Left lung (tissue), 10 donors: ENCODE data around the gene LRRK1. TPM values are rescaled to one million over a fixed set of nuclear protein-coding genes. Genes with fewer than 3 reads are reported as not detected.

Experiments
- ATAC-seq: fragments of 200-7000 bp; cut with Tn5 transposase; one replicate; pipeline ENCODE4 v1.9.1; 2020; ENCODE audit warnings: moderate library complexity
- DNase-seq, 4 donors: peaks; one replicate each; pipeline ENCODE4 v3.0.0-alpha.2; 2013 to 2020
- H3K27ac ChIP-seq, 2 donors: fragments of 200-600 bp; sonication (generic) in 1 of 2; one replicate each; pipeline versions ENCODE4 v1.5.0 to v1.8.0; 2020 to 2021
- H3K27me3 ChIP-seq, 2 donors: fragments of 200-600 bp; sonication (generic) in 1 of 2; one replicate each; pipeline versions ENCODE4 v1.5.0 to v1.8.0; 2020 to 2021
- H3K36me3 ChIP-seq, 2 donors: fragments of 200-600 bp; sonication (generic) in 1 of 2; one replicate each; pipeline versions ENCODE4 v1.5.0 to v1.8.0; 2020 to 2021
- H3K4me1 ChIP-seq, 2 donors: fragments of 200-600 bp; one replicate each; pipeline ENCODE4 v1.8.0; 2021
- H3K4me3 ChIP-seq, 2 donors: fragments of 200-600 bp; sonication (generic) in 1 of 2; one replicate each; pipeline versions ENCODE4 v1.5.0 to v1.8.0; 2020 to 2021; ENCODE audit warnings: mild to moderate bottlenecking in 1 of 2
- H3K9me3 ChIP-seq, 2 donors: fragments of 200-600 bp; sonication (generic) in 1 of 2; one replicate each; pipeline versions ENCODE4 v1.5.0 to v1.8.0; 2020 to 2021
- CTCF ChIP-seq, 2 donors: fragments of 200-600 bp; sonication (generic) in 1 of 2; IDR thresholded peaks; one replicate each; pipeline versions ENCODE4 v1.5.0 to v1.8.0; 2021; ENCODE audit warnings: antibody characterized with exemption in 2 of 2
- intact Hi-C, 2 donors: fragments of 100-400 bp; cut with DNase I; formaldehyde crosslinking; loops; one replicate each; pipeline versions ENCODE4 v1.11.2 to v1.14.2; 2022
- polyA plus RNA-seq, 6 donors: library from polyadenylated mRNA; unstranded; fragments of 120-200 nt; gene quantifications; one replicate each; pipeline ENCODE4 v1.2.1, GENCODE V29; 2013; ENCODE audit not compliant: insufficient read length in 6 of 6
- total RNA-seq, 2 donors: library from RNA; stranded (reverse); fragmentation: NEBNext Ultra II Directional; extraction: Animal tissue kit (Norgen Biotek cat#: 25700); gene quantifications; one replicate each; pipeline ENCODE4 v1.2.1, GENCODE V29; 2021
- donor health status: DM: no; HTN: yes; CAD: no.
- donor health status: DM: no; HTN: no; CAD: no.

LRRK1 gene
- total and polyA plus RNA-seq, 8 donors, result 1.9 to 24.2 (median 3.0) TPM

- H3K27me3 ChIP-seq, result no peaks in the 10 kb centered on the region
- H3K27ac ChIP-seq, result peak overlapping the region; percentile 7 to 69
- intact Hi-C loops, result loop anchor here (5.0 to 10.0 kb wide), 3 partner anchors 65 to 167 kb away; partner anchors contain the start of gene CHSY1 (in 1 of the 2)
- H3K4me1 ChIP-seq, result peaks cover 26 to 36% of the 10 kb centered on the region in 2 donors
- peak; percentile 45 for ATAC-seq
- TF ChIP-seq CTCF (IDR thresholded peaks at IDR 0.05), result no peak
- no peaks in the 10 kb centered on the region for H3K9me3 ChIP-seq
- H3K36me3 ChIP-seq, result no peaks in the 10 kb centered on the region
- no peak overlapping the region for H3K4me3 ChIP-seq
- peak in 3 of 4 donors; percentile 30 to 73 (median 53) for DNase-seq
Measured at GRCh38 chr15:101089579-101090427, 170.6 kb downstream of the LRRK1 start.

- Histone ChIP-seq H3K4me1 (peaks cover 26 to 36% of the 10 kb centered on the region in 2 donors), H3K9me3 (no peaks in the 10 kb centered on the region), H3K27ac (peak overlapping the region; percentile 69 to 74), H3K27me3 (no peaks in the 10 kb centered on the region), H3K36me3 (no peaks in the 10 kb centered on the region), H3K4me3 (no peak overlapping the region)
- no peak for TF ChIP-seq CTCF (IDR thresholded peaks at IDR 0.05)
- no peak for DNase-seq
- no peak for ATAC-seq
- intact Hi-C loops, result no loop called here
Measured at GRCh38 chr15:101090428-101090790, 171.3 kb downstream of the LRRK1 start.

GRCh38 chr15:101091080-101092017 is 172.2 kb downstream of the LRRK1 start:
- Histone ChIP-seq H3K4me1 (peaks cover 26 to 36% of the 10 kb centered on the region in 2 donors), H3K27me3 (no peaks in the 10 kb centered on the region), H3K9me3 (no peaks in the 10 kb centered on the region), H3K4me3 (no peak overlapping the region), H3K27ac (peak overlapping the region; percentile 69 to 74), H3K36me3 (no peaks in the 10 kb centered on the region)
- DNase-seq, result peak in 2 of 4 donors; percentile 59 to 78
- peak; percentile 16 for ATAC-seq
- TF ChIP-seq CTCF (IDR thresholded peaks at IDR 0.05), result no peak
- intact Hi-C loops, result no loop called here

- DNase-seq (peak in 1 of 4 donors; percentile 63), ATAC-seq (no peak)
- Histone ChIP-seq H3K4me3 (no peak overlapping the region), H3K9me3 (no peaks in the 10 kb centered on the region), H3K36me3 (no peaks in the 10 kb centered on the region), H3K27ac (peak overlapping the region; percentile 69 to 74), H3K27me3 (no peaks in the 10 kb centered on the region), H3K4me1 (peaks cover 26 to 36% of the 10 kb centered on the region in 2 donors)
- no peak for TF ChIP-seq CTCF (IDR thresholded peaks at IDR 0.05)
- intact Hi-C loops, result no loop called here
Measured at GRCh38 chr15:101092156-101092866, 173.2 kb downstream of the LRRK1 start.
